Endodermal cell (in vitro differentiated cells): Measurements from ENCODE around the gene METTL8. TPM values are rescaled to one million over a fixed set of nuclear protein-coding genes. Genes with fewer than 3 reads are reported as not detected.
"Not testable (repeated sequence)": the region's sequence is repeated elsewhere in the genome, so short reads cannot be mapped to it uniquely, and the experiment has no call there.

ENCODE experiments used
- DNase-seq: peaks from one replicate; pipeline ENCODE4 v3.0.0-alpha.2; 2017
- H3K27ac ChIP-seq: 2 replicates; pipeline ENCODE4 v1.5.1; 2013; ENCODE audit warnings: mild to moderate bottlenecking, low read depth, low read length, moderate library complexity
- H3K27me3 ChIP-seq: 2 replicates; pipeline ENCODE4 v1.6.1; 2013; ENCODE audit warnings: mild to moderate bottlenecking, low read length, moderate library complexity; ENCODE audit not compliant: insufficient read depth, control insufficient read depth, poor library complexity, severe bottlenecking
- H3K36me3 ChIP-seq: 2 replicates; pipeline ENCODE4 v1.7.0; 2013; ENCODE audit warnings: mild to moderate bottlenecking, low read length, moderate library complexity; ENCODE audit not compliant: control insufficient read depth, insufficient read depth
- H3K4me1 ChIP-seq: one replicate; pipeline ENCODE4 v1.7.0; 2013; ENCODE audit warnings: low read length; ENCODE audit not compliant: control insufficient read depth, insufficient read depth
- H3K4me3 ChIP-seq: 2 replicates; pipeline ENCODE4 v1.5.1; 2013; ENCODE audit warnings: mild to moderate bottlenecking, low read length, moderate library complexity
- H3K9ac ChIP-seq: 2 replicates; pipeline ENCODE4 v1.6.1; 2013; ENCODE audit warnings: mild to moderate bottlenecking, low read length, moderate library complexity; ENCODE audit not compliant: poor library complexity, severe bottlenecking; ENCODE audit errors: extremely low read depth
- H3K9me3 ChIP-seq: 2 replicates; pipeline ENCODE4 v1.6.1; 2013; ENCODE audit warnings: mild to moderate bottlenecking, low read length, moderate library complexity; ENCODE audit not compliant: control insufficient read depth
- H3K27ac Mint-ChIP-seq: 2 replicates; pipeline ENCODE4 v1.8.0; 2020; ENCODE audit warnings: mixed read lengths
- H3K27me3 Mint-ChIP-seq: 2 replicates; pipeline ENCODE4 v1.8.0; 2021; ENCODE audit warnings: mild to moderate bottlenecking, mixed read lengths; ENCODE audit not compliant: insufficient read depth
- H3K36me3 Mint-ChIP-seq: 2 replicates; pipeline ENCODE4 v1.8.0; 2020; ENCODE audit warnings: low read depth, mixed read lengths
- H3K4me1 Mint-ChIP-seq: 2 replicates; pipeline ENCODE4 v1.8.0; 2020; ENCODE audit warnings: mixed read lengths
- H3K4me3 Mint-ChIP-seq: 2 replicates; pipeline ENCODE4 v1.8.0; 2020; ENCODE audit warnings: mild to moderate bottlenecking, moderate library complexity, mixed read lengths
- H3K9me3 Mint-ChIP-seq: 2 replicates; pipeline ENCODE4 v1.8.0; 2020; ENCODE audit warnings: mild to moderate bottlenecking, mixed read lengths
- WGBS, 2 experiments: methylation state at CpG; one replicate each; pipeline versions ENCODE4 v1.1.5 to v1.1.7; 2013; ENCODE audit warnings: missing lambda C conversion rate in 2 of 2, mixed read lengths in 1 of 2; ENCODE audit not compliant: insufficient coverage in 1 of 2, insufficient read length in 1 of 2; 5-methylcytosine and 5-hydroxymethylcytosine counted together
- total RNA-seq, 2 donors: library from RNA; stranded (reverse); fragmentation: NEBNext Ultra II Directional in 1 of 2; extraction: Animal tissue kit (Norgen Biotek cat#: 25700) in 1 of 2; gene quantifications; 2 replicates in 1 of 2; 3 replicates in 1 of 2; pipeline ENCODE4 v1.2.1, GENCODE V29; 2021
- TF ChIP-seq, protein P1 (sequence below): fragments of 200-600 bp; sonication (generic); conservative IDR thresholded peaks from 2 replicates; pipeline ENCODE4 v1.5.0; 2021; ENCODE audit warnings: antibody characterized with exemption, mild to moderate bottlenecking

METTL8 gene
- total RNA-seq, 2 donors from 2014 or later, result 20.3 to 33.6 TPM

- 92 to 100% methylated on average over 1 to 2 of the region's 2 CpGs for WGBS, 2 experiments
- Mint-ChIP-seq H3K4me3 (no peak overlapping the region), H3K36me3 (peaks cover 41% of the 10 kb centered on the region), H3K27me3 (no peaks in the 10 kb centered on the region), H3K9me3 (peaks cover 35% of the 10 kb centered on the region), H3K27ac (no peak overlapping the region), H3K4me1 (no peaks in the 10 kb centered on the region)
- Histone ChIP-seq H3K9me3 (peaks cover 37% of the 10 kb centered on the region), H3K4me1 (no peaks in the 10 kb centered on the region), H3K4me3 (no peak overlapping the region), H3K9ac (no peak overlapping the region), H3K27ac (no peak overlapping the region), H3K27me3 (no peaks in the 10 kb centered on the region), H3K36me3 (peaks cover 13% of the 10 kb centered on the region)
- TF ChIP-seq, protein P1, sequence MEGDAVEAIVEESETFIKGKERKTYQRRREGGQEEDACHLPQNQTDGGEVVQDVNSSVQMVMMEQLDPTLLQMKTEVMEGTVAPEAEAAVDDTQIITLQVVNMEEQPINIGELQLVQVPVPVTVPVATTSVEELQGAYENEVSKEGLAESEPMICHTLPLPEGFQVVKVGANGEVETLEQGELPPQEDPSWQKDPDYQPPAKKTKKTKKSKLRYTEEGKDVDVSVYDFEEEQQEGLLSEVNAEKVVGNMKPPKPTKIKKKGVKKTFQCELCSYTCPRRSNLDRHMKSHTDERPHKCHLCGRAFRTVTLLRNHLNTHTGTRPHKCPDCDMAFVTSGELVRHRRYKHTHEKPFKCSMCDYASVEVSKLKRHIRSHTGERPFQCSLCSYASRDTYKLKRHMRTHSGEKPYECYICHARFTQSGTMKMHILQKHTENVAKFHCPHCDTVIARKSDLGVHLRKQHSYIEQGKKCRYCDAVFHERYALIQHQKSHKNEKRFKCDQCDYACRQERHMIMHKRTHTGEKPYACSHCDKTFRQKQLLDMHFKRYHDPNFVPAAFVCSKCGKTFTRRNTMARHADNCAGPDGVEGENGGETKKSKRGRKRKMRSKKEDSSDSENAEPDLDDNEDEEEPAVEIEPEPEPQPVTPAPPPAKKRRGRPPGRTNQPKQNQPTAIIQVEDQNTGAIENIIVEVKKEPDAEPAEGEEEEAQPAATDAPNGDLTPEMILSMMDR, result no peak
- no peak for DNase-seq
These were observed 72.9 kb downstream of the METTL8 start for GRCh38 chr2:171360905-171361304.

DNA sequence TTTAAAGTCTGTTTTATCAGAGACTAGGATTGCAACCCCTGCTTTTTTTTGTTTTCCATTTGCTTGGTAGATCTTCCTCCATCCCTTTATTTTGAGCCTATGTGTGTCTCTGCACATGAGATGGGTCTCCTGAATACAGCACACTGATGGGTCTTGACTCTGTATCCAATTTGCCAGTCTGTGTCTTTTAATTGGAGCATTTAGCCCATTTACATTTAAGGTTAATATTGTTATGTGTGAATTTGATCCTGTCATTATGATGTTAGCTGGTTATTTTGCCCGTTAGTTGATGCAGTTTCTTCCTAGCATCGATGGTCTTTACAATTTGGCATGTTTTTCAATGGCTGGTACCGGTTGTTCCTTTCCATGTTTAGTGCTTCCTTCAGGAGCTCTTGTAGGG is 80.0 kb downstream of the METTL8 start:
- not testable (repeated sequence) for H3K4me1 Mint-ChIP-seq, H3K4me3 ChIP-seq, H3K36me3 ChIP-seq, H3K4me1 ChIP-seq, H3K27me3 ChIP-seq, H3K27ac ChIP-seq, DNase-seq, H3K27ac Mint-ChIP-seq, H3K9ac ChIP-seq, H3K4me3 Mint-ChIP-seq, H3K27me3 Mint-ChIP-seq
- Mint-ChIP-seq H3K36me3 (peaks cover 51% of the 10 kb centered on the region), H3K9me3 (peaks cover 68% of the 10 kb centered on the region)
- WGBS, 2 experiments, result 96% methylated on average over 3 of the region's 3 CpGs; no CpG with 5 or more reads in 1 of the 2 experiments
- peaks cover 30% of the 10 kb centered on the region for H3K9me3 ChIP-seq

DNA sequence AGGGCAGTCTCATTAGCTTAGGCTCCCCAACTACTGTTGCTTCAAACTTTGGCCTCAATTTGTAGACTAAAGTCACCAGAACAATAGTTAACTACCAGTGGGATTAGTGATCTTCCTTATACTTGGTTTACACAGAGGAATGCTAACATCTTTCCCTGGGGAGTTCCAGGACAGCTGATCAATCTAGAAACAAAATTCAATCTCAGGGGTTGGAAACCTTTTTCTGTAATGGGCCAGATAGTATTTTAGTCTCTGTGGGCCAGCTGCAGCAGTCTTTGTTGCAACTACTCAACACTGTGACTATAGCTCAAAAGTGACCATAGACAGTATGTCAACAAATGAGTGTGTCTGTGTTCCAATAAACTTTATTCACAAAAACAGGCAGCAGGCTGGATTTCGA is 85.7 kb downstream of the METTL8 start:
- Mint-ChIP-seq H3K36me3 (peaks cover 10% of the 10 kb centered on the region), H3K27me3 (no peaks in the 10 kb centered on the region), H3K4me1 (peaks cover 23% of the 10 kb centered on the region), H3K27ac (no peak overlapping the region), H3K9me3 (peaks cover 15% of the 10 kb centered on the region), H3K4me3 (no peak overlapping the region)
- H3K36me3 ChIP-seq, result no peaks in the 10 kb centered on the region
- no peak overlapping the region for H3K9ac ChIP-seq
- no peak overlapping the region for H3K4me3 ChIP-seq
- TF ChIP-seq, protein P1, result no peak
- WGBS, 2 experiments, result 85 to 100% methylated on average over 1 of the region's 1 CpG
- H3K4me1 ChIP-seq, result peaks cover 6% of the 10 kb centered on the region
- no peaks in the 10 kb centered on the region for H3K27me3 ChIP-seq
- no peak overlapping the region for H3K27ac ChIP-seq
- DNase-seq, result no peak
- H3K9me3 ChIP-seq, result no peaks in the 10 kb centered on the region

DNA sequence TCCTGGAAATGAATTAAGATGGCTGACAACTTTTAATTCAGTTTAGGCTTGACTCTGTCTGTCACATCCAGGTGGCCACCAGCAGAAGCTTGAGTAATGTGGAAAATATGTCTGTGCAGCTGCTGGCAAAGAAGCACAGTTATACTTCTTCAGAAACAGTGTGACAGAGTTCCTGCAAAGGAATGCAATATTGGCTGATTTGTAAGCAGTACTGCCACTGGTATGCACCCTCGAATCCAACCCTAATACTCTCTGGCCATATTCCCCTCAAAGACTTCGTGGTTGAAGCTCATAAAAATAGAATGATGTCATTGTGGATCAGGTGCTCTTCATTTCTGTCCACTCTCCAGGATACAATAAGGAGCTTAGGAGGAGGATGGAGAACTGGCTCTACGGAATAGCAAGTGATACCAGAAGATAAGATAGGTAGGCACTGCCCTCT is 86.2 kb downstream of the METTL8 start:
- peaks cover 6% of the 10 kb centered on the region for H3K4me1 ChIP-seq
- no peak overlapping the region for H3K4me3 Mint-ChIP-seq
- DNase-seq, result no peak
- peaks cover 10% of the 10 kb centered on the region for H3K36me3 Mint-ChIP-seq
- H3K27ac ChIP-seq, result no peak overlapping the region
- no peak overlapping the region for H3K27ac Mint-ChIP-seq
- WGBS, 2 experiments, result 88 to 93% methylated on average over 3 of the region's 3 CpGs
- no peak overlapping the region for H3K4me3 ChIP-seq
- no peaks in the 10 kb centered on the region for H3K27me3 ChIP-seq
- TF ChIP-seq, protein P1, result no peak
- H3K4me1 Mint-ChIP-seq, result peaks cover 23% of the 10 kb centered on the region
- H3K9ac ChIP-seq, result no peak overlapping the region
- H3K36me3 ChIP-seq, result no peaks in the 10 kb centered on the region
- no peaks in the 10 kb centered on the region for H3K9me3 ChIP-seq
- H3K9me3 Mint-ChIP-seq, result peaks cover 15% of the 10 kb centered on the region
- no peaks in the 10 kb centered on the region for H3K27me3 Mint-ChIP-seq
